Stimulated activated CD4-positive, alpha-beta T cell treated with anti-CD3 and anti-CD28 coated beads, Interleukin-2, amount 100 ng/mL, for 48 hours (primary cell): ENCODE results near the gene MORN5.
A peak's percentile ranks its signal among the peaks of the same experiment; 100 is the strongest.

Source experiments
- DNase-seq, 2 donors: peaks; one replicate each; pipeline ENCODE4 v3.0.0-alpha.2; 2020

The MORN5 gene

DNA sequence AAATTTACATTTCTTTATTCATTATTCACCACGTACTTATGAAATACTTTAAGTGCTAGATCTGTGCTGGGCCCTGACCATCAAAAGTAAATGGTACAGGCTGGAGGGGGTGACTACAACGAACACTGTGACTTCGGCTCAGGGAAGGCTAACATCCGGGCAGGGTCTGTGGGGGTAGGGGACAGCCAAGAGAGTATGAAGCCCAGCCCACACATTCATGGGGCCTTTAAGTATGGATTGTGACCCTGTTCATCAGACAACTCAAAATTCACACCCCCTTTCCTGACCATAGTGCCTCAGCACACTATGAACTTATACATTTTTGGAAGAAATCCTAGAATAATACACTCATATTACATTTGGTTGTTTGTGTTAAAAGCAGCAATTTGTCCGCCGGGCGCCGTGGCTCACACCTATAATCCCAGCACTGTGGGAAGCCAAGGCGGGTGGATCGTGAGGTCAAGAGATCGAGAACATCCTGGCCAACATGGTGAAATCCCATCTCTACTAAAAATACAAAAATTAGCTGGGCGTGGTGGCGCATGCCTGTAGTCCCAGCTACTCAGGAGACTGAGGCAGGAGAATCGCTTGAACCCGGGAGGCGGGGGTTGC, 33.3 kb downstream of the MORN5 start:
- no peak for DNase-seq

DNA sequence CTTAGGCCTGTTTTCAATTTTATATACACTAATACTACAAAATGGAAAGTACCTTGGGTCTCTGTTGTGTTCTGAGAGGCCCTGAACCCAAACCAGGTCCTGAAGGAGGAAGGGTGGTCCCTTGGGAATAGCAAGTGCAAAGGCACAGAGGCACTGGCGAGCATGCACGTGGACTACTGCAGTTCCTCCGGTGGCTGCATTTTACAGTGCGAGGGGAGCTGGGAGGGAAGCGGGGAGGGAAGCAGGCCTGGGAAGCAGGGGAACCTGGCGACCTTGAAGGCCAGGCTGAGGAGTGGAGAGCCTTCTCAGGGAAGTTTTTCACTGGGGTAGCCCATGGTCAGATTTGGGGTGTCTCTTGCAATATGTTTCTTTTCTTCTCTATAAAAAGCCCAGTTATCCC, 33.9 kb downstream of the MORN5 start:
- DNase-seq = no peak

DNA sequence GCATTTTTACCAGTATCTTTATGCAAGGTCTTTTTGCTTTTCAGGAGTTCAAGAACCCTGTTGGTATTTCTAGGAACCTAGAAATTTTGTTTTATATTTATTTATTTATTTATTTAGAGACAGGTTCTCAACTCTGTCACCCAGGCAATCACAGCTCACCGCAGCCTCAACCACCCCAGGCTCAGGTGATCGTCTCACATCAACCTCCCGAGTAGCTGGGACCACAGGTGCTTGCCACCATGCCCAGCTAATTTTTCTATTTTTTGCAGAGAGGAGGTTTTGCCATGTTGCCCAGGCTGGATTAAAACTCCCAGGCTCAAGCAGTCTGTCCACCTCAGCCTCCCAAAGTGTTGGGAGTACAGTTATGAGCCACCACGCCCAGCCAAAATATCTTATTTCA, 36.2 kb downstream of the MORN5 start:
- no peak for DNase-seq

DNA sequence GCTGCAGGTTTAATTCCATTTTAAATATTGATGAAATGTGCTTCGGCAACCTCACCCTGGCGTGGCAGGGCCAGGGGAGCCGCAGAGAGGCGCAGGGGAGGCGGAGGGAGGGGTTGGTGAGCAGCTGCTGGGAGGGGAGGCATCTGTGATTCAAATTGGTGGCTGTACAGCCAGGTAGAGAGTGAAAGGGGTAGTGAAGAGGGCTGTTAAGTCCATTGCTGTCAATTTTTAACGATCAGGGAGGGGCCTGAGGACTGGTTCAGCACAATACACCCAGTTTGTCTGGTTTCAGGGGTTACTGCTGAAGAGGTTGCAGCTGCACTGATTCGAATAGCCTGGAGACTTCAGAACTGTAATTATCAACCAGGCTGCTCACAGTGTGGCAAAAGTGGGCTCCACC, 37.7 kb downstream of the MORN5 start:
- DNase-seq = no peak

DNA sequence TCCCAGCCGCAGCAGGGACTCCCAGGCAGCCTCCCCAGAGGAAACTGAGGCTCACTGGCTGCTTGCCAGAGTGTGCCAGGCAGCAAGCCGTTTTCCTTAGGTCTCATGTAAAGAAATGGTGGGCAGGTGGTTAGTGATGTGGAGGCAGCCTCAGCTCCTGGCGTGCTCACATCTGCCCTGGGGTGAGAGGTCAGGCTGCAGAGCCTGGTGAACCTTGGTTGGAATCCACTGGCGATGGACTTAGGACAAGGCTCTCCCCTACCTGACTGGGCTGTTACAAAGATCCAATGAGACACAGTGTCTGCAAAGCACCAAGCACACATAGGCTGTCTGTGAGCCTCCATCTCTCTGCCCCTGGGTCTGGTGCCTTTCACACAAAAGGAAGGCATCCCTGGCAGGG, 38.2 kb downstream of the MORN5 start:
- no peak for DNase-seq

DNA sequence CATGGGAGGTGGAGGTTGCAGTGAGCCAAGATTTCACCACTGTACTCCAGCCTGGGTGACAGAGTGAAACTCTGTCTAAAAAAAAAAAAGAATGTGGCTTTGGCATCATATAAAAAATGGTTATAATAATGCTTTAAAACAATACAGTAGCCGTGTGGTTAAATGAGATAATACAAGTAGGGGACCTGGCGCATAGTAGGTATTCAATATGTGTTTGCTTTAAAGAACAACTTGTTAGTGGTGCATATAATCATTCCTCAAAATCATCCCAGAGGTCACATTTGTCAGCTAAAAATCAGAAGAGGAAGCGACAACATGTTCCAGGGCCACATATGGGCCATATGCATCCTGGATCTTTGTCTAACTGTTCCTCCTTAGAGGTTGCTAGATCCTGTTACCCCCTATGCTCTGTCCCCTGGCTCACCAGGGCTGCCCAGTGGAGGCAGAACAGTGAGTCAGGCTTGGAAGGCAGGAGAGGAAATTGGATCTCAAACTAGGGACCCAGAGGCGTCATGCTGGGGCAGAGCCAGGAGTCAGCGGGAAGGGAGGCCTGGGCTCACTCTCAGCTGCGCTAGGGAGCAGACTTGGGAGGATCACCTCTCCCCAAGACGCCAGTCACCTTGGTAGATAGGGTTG, 41.4 kb downstream of the MORN5 start:
- DNase-seq = no peak

DNA sequence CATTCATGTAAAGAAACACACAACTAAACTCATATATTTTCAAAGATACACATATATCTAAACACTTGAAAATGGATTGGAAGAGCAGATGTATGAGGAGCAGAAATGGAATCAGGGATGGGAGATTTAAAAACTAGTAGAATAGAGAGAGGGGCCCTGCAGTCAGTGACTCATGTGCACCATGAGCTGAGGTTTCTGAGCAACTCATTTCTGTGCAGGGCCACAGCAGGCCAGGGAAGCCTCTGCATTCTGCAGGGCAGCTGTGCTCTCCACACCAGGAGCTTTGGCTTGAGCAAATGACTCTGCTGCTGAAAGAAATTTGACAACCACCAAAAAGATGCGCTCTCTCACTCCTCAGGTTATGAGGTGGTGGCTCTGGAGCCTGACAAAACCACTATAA, 41.9 kb downstream of the MORN5 start:
- no peak for DNase-seq

DNA sequence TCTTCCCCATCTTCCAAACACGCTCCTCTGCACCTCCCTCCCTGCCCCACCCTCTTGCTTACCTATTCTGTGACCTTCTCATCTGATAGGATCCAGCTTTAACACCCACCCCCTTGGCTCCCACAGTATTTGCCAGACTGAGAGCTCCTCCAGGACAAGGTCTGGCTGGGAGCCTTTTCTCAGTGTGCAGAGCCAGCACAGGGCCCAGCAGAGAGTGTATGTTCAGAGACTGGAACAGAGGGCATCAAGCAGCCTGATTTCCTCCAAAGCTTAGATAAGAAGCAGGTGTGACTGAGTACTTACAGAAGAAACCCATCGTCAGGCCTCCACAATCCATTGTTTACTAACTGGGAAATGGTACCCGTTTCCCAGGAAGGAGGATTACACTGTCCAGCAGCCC, 42.4 kb downstream of the MORN5 start:
- DNase-seq = no peak

DNA sequence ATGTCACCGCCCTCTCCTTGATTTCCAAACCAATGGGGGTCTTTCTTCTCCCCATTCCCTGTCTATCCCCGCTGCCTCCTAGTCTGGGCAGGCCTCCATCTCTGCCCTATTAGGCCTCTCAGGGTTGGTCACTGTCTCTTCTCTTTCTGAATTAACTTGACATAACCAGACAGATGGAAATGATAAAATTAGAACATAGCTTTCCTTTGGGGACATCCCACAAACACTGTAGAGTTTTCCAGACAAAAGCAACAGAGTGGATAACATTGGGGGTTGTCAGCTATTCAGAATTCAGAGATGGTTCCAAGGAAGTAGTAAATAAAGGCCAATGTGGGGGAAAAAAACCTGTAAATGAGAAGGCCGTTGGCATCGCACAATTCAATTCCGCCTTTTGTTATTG, 44.3 kb downstream of the MORN5 start:
- DNase-seq = no peak

DNA sequence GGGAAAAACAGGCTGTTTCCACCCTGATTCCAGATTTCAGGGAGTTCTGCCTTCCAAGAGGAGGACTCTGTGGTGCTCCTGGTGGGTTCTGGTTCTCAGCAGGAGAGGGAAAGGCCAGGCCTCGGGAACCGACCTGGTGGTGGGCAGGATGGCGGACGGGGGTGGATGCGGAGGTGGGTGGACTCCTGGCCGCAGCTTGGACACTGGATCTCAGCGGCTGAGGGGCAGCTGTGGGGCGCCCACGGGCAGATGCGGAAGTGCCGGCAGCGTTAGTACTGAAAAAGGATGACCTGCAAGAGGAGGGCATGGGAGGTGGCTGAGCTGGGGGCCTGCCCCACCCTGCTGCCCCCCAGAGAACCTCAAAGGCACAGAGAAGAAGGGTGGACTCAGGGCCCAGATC, 44.8 kb downstream of the MORN5 start:
- no peak for DNase-seq

DNA sequence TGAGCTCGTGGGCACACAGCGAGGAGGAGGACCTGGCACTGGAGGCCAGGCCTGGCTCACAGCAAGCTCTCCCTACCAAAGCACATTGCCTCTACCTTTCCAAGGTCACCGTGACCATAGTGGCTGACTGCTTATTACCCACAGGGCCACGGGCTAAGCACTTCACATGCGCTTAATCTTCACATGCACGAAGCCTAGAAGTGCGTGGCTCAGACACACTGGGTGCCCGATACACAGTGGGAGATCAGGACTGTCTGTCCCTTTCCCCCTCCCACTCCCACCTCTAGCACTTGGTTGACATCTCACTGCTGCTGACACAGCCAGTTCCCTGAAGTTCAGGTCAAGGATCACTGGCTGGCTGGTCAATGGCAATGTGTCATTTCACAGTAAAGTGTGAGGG, 45.5 kb downstream of the MORN5 start:
- no peak for DNase-seq

DNA sequence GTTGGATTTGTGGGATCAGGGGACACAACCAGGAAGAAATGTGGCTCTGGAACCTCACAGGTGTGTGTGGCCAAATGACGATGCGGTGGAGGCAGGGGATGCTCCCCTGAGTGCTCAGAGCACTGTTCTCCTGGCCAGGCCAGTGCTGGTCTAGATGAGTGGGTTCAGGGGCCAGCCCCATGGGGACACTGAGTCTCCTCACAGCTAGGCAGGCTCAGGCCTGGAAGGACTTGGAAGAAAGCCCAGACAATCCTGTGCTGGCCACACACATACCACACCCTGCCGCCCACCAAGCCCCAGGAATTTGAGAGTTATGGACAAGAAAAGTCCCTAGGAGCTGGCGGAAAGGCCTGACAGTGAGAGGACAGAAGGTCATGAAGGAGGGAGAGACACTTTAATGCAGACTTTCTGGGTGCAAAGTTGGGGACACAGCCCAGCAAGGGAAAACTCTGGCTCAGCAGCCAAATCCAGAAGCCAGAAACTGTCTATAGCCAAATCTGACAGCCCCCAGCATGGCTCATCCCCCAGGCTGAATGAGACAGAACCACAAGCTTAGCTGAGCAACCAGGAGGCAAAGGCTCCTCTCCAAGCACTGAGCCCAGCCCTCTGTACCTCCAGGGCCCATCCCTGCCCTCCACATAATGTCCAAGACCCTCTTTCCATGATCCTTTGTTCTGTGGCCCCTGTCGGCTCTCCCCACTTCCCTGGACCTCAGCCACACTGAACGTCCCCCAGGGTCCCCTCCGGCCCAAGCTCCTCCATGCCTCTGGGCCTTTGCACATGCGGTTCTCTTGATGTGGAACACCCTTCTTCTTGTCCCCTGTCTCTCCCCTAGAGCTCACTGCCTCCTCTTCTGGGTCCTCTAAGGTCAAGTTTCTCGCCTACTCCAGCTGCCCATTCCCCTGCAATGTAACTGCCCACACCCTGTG, 46.7 kb downstream of the MORN5 start:
- no peak for DNase-seq

DNA sequence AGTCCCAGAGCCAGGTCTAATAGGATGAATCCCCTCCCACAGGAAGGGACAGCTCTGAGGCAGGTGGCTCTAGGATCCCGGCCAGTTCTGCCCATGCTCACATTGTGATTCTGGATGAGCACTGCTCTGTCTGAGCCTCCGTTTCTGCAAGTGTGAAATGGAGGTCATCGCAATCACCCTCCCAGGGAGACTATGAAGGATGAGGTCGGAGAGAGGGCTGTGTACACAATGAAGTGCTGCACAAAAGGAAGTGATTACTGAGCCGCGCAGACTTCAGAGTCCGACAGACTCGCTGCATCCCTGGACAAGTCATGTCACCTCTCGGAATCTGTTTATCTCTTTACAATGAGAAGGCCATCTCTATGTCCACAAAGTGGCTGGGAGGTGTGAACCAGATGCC, 47.4 kb downstream of the MORN5 start:
- DNase-seq = no peak

DNA sequence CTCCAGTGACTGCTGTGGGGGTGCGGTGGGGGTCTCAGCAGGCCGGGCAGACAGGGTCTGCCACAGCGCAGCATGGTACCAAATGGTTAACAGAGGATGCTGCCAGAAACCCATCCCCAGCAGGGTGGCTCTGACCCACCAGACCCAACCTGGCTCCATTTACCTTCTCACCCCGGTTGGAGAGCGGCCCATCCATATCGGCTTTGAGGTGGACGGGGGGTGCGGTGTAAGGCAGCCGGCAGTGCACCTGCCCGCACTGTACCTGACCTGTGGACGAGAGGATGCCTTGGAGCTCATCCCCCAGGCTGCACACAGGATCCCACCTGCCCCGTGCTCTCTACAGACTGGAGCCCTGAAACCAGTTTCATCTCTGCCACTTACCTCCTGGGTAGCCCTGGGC, 49.7 kb downstream of the MORN5 start:
- no peak for DNase-seq

DNA sequence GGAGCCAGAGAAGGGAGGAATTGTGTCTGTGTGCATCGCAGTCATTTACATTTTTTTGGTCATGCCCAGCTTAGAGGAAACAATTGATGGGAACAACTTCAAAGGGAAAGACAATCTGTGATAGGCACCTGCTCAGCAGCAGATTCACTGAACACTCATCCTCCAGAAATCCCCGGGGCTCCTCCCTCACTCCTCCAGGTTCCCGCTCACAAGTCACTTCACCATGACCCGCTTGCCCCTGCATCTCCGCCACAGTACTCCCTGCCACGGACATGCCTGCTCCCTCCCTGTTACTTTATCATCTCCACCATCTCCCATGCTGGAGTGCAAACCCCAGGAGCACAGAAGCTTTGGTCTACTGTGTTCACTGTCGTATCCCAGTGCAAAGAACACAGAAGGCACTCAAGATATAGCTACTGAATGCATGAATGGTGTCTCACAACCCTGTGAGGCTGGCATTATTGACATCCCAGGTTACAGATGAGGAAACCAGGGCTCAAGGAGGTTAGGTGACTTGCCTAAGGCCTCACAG, 52.8 kb downstream of the MORN5 start:
- DNase-seq = no peak

DNA sequence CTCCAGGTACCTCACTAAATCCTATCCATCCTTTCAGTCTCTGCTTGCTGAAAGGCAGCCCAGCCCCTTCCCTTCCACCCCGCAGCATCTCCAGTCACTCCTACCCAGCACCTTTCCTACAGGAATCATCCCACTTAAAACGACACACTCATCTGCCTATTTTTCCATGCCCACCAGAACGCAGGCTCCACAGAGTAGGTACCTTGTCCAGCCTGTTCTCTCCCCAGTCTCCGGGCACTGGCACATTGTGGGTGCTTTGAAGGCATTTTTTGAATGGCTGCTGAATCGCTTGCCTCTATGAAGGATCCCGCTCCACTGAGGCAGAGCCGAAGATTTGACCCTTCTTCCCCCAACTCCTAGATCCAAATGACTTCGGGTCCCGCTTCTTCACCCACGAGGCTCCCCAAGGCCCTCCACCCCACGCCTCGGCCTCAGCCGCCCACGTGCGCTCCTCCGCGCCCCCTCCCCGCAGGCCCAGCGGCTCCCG, 53.4 kb downstream of the MORN5 start:
- no peak for DNase-seq

DNA sequence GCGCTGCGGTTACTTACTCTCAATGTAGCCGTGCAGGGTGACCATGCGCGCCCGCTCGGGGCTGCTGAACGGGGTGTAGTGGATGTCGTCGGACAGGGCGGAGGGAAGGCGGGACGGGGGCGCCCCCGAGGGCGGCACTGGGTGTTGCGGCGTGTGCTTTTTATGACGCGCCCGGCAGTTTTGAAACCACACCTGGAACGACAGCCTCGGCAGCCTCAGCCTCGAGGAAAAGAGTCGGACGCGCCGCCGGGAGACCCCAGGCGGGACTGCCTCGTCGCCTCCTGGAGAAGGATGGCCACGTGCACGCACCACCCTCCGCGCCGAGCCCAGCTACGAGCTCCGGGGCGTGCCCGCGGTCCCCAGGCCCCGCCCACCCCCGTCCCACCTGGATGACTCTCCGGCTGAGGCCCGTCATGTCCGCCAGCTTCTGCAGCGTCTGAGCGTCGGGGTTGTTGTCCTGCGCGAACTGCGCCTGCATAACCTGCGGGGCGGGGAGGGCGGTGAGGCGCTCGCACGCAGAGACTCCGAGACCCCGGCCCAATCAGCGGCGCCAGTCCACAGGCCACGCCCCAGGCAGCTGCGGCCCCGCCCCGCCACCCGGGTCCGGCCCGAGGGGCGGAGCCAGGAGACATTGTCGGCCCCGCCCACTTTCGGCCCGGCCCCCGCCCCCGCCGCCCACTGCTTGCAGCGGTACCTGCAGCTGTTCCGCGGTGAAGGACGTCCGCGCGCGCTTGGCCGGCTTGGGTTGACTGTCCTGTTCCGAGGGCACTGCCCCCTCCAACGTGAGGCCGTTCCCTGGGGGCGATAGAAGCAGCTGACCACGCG, 54.1 kb downstream of the MORN5 start:
- DNase-seq = peak; percentile 35 to 58

DNA sequence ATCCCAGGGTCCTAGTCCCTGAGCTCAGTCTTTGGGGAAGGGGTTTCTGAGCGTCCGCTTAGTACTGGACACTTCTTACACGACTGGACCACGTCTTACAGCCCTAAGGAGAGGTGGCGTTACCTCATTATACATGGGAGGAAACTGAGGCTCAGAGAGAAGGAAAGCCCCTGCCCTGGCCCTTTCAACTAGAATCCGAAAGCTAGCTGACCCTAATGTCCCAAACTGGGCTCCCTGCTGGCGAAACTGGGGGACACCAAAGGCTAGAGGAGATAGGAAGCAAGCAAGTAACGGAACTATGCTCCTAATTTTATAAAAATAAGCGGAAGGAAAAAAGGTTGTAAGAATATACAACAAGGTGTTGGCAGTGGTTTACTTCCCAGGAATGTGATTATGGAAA, 54.8 kb downstream of the MORN5 start:
- no peak for DNase-seq

DNA sequence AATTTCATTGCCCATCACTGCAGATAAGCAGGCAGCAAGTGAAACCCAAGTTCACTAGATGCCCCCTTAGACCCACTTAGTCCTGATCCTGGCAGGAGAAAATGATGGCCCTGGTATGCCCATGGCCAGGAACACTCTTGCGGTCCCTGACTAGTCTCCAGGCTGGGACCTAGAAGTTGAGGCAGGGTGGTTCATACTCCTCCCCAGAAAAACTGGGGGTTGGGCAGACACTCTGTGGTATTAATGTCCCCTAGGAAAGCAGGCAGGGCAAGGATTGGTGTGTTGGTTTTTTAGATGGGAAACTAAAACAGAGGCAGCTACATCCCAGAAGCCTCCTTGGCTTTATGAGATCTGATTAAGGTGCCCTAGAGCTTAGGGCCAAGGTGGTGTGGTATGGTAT, 56.0 kb downstream of the MORN5 start:
- no peak for DNase-seq

DNA sequence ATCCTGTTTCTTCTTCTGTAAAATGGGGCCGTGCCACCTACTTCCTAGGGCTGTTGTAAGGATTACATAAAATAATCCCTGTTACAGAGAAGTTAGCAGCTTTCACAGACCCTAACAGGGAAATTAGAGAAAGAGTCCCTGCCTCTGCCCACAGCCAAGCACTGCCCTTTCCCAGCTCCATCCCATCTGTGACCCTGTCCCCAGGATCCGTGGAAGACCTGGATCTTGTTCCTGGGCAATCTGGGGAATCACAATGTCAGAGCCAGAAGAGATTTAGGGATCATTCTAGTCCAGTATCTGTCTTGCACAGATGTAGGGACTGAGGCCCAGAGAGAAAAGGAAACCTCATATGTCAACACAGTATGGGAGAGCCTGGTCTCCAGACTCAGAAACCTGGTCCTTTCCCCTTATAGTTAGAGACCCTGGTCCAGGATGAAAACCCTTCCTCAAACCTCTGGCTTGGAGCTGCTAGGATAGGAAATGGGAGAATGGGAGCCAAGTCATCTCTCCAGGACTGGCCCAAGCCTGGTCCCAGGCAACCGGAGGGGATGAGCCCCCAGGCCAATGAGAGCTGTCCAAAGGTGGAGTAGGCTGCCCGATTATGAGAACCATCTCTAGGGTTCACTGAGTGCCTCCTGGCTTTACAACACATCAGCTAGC, 56.6 kb downstream of the MORN5 start:
- no peak for DNase-seq

DNA sequence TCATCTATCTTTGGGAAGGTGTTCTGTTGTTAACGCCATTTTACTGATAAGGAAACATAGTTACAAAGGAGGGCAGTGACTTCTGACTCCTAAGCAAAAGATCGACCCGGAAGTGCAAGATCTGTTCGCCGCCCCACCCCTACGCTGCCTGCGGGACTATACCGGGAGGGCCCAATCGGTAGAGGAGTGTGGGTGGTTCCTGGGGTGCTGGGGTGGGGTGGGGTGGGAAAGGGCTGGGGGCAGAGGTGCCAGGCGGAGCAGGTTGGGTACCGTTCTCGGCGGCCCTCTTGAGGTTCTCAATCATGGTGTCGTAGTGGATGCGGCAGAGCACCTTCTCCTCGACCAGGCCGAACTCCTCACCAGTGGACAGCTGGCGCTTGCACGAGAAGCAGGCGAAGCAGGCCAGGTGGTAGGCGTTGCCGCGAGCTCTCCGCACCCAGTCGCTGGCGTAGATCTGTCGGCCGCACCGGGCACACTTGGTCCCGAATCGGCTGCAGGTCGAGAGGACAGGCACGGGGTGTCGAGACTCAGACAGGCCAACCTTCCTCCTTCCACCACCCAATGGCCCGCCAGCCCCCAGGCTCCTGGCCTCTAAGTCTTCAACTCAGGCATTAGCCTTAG, 57.2 kb downstream of the MORN5 start:
- DNase-seq = no peak

DNA sequence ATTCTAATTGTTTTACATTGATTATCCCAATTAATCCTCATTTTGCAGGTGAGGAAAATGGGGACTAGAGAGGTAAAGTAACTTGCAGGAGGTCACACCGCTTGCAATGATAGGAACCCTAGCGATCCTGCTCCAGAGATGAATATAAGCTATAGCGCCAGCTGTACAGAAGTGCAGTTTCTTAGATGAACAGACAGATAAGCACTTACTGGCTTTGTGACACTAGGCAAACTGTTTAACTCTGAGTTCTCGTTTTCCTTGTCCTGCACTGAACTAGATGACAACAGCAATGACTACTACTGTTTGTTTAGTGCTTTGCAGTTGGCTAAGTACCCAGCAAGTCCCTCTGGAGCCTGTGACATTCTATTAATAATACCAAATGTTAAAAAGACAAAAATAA, 57.9 kb downstream of the MORN5 start:
- DNase-seq = no peak
